CD4-positive, alpha-beta T cell (primary cell): ENCODE results near the gene TRAF3. TPM values are rescaled to one million over a fixed set of nuclear protein-coding genes. Genes with fewer than 3 reads are reported as not detected.
A peak's percentile ranks its signal among the peaks of the same experiment; 100 is the strongest.

Experiments used
- ATAC-seq: fragments of 200-7000 bp; cut with Tn5 transposase; one replicate; pipeline ENCODE4 v1.10.0; 2022; ENCODE audit warnings: mild to moderate bottlenecking; ENCODE audit not compliant: poor library complexity
- CTCF ChIA-PET: fragments of 350-600 bp; sonication (Branson Sonifier 250); formaldehyde crosslinking; loops from one replicate; lab custom pipeline; 2021; ENCODE audit warnings: antibody characterized with exemption, inconsistent platforms; lab: Charles Lee
- POLR2A ChIA-PET: fragments of 350-600 bp; sonication (Branson Sonifier 250); formaldehyde crosslinking; loops from one replicate; lab custom pipeline; 2021; ENCODE audit warnings: antibody characterized with exemption, inconsistent platforms; lab: Charles Lee
- DNase-seq, 14 experiments: peaks; one replicate each; pipeline ENCODE4 v3.0.0-alpha.2; 2013 to 2020; ENCODE audit warnings: mixed read lengths in 2 of 14
- H3K27ac ChIP-seq, 2 donors: one replicate each; pipeline versions ENCODE4 v1.5.1 to v1.7.0; 2013; ENCODE audit warnings: low read length in 2 of 2, low read depth in 1 of 2, mild to moderate bottlenecking in 1 of 2
- H3K27me3 ChIP-seq, 2 experiments: 1 replicate in 1 of 2; 2 replicates in 1 of 2; pipeline versions ENCODE4 v1.6.1 to v1.7.0; 2013; ENCODE audit warnings: low read length in 2 of 2, control low read depth in 1 of 2, mild to moderate bottlenecking in 1 of 2, moderate library complexity in 1 of 2; ENCODE audit not compliant: insufficient read depth in 2 of 2, control insufficient read depth in 1 of 2
- H3K36me3 ChIP-seq: one replicate; pipeline ENCODE4 v1.6.1; 2013; ENCODE audit warnings: low read length, control low read depth; ENCODE audit not compliant: insufficient read depth
- H3K4me1 ChIP-seq: one replicate; pipeline ENCODE4 v1.6.1; 2013; ENCODE audit warnings: low read length, control low read depth; ENCODE audit not compliant: insufficient read depth
- H3K4me3 ChIP-seq: one replicate; pipeline ENCODE4 v1.5.1; 2013; ENCODE audit warnings: mild to moderate bottlenecking, low read length, moderate library complexity
- H3K9me3 ChIP-seq, 2 experiments: 1 replicate in 1 of 2; 2 replicates in 1 of 2; pipeline versions ENCODE4 v1.6.1 to v1.7.0; 2013; ENCODE audit warnings: low read length in 2 of 2, mild to moderate bottlenecking in 2 of 2, control low read depth in 1 of 2, moderate library complexity in 1 of 2; ENCODE audit not compliant: control insufficient read depth in 1 of 2, insufficient read depth in 1 of 2
- H3K27ac Mint-ChIP-seq: one replicate; pipeline ENCODE4 v1.8.0; 2020; ENCODE audit warnings: mixed read lengths
- H3K27me3 Mint-ChIP-seq: one replicate; pipeline ENCODE4 v1.8.0; 2021; ENCODE audit warnings: mixed read lengths
- H3K36me3 Mint-ChIP-seq: one replicate; pipeline ENCODE4 v1.8.0; 2021; ENCODE audit warnings: low read depth, mixed read lengths
- H3K4me1 Mint-ChIP-seq: one replicate; pipeline ENCODE4 v1.8.0; 2021; ENCODE audit warnings: low read depth, mixed read lengths
- H3K4me3 Mint-ChIP-seq: one replicate; pipeline ENCODE4 v1.8.0; 2020; ENCODE audit warnings: mild to moderate bottlenecking, mixed read lengths
- H3K9me3 Mint-ChIP-seq: one replicate; pipeline ENCODE4 v1.8.0; 2020; ENCODE audit warnings: mixed read lengths
- intact Hi-C, 2 experiments: fragments of 100-400 bp; cut with DNase I in 1 of 2; cut with micrococcal nuclease in 1 of 2; formaldehyde crosslinking; loops; one replicate each; pipeline versions ENCODE4 v1.15.1 to v1.9.0; 2023 to 2025; cut with DNase I, micrococcal nuclease
- total RNA-seq, 174 experiments: library from RNA in 2 of 174; stranded (reverse) in 2 of 174; gene quantifications; one replicate each; pipeline ENCODE4 v1.2.3 and lab custom pipeline; 2021 to 2026
- TF ChIP-seq, protein P1 (sequence below): fragments of 200-600 bp; IDR thresholded peaks from one replicate; pipeline ENCODE4 v1.8.0; 2022; ENCODE audit warnings: antibody characterized with exemption, mild to moderate bottlenecking

Gene TRAF3
- total RNA-seq, 2 experiments from 2014 or later = 27.1 to 32.4 TPM

DNA sequence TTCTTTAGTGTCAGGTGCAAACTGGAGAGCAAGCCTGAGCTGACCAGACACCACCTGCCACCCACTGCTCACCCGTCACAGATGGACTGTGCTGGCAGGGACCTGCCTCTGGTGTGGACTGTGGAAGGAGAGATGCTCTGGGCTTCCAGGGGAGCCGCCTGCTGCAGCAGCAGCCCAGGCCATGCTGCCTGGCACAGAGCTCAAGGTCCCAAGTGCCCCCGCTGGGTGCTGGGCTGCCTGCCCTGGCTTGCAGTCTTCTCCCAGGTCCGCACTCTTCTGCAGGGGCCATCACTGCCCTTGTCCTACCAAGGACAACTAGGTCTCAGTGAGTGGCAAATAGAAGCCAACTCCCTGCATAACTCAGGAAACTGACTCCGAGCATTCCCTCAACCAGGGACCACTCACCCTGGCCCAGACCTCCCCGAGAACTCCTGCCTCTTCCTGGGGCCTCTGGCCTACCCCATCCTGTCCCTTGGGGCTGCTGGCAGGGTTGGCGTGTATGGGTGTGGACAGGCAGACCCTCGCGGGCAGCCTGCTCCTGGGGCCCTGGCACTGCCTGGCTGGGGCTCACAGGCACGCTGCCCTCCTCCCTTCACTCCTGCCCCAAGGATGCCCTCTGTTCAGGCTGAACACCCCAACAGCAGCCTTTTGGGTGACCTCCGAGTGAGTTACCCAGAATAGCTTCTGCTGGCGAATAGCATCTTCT is 154.5 kb downstream of the TRAF3 start:
- H3K4me3 Mint-ChIP-seq = peak overlapping the region; percentile 30
- Histone ChIP-seq H3K36me3 (no peaks in the 10 kb centered on the region), H3K4me1 (peaks cover 29% of the 10 kb centered on the region), H3K27me3 (peaks cover 24 to 27% of the 10 kb centered on the region in 2 experiments), H3K4me3 (no peak overlapping the region), H3K9me3 (peaks cover 0 to 19% of the 10 kb centered on the region in 2 experiments), H3K27ac (no peak overlapping the region)
- CTCF ChIA-PET = no interaction called here
- POLR2A ChIA-PET = no interaction called here
- no peaks in the 10 kb centered on the region for H3K9me3 Mint-ChIP-seq
- TF ChIP-seq, protein P1, sequence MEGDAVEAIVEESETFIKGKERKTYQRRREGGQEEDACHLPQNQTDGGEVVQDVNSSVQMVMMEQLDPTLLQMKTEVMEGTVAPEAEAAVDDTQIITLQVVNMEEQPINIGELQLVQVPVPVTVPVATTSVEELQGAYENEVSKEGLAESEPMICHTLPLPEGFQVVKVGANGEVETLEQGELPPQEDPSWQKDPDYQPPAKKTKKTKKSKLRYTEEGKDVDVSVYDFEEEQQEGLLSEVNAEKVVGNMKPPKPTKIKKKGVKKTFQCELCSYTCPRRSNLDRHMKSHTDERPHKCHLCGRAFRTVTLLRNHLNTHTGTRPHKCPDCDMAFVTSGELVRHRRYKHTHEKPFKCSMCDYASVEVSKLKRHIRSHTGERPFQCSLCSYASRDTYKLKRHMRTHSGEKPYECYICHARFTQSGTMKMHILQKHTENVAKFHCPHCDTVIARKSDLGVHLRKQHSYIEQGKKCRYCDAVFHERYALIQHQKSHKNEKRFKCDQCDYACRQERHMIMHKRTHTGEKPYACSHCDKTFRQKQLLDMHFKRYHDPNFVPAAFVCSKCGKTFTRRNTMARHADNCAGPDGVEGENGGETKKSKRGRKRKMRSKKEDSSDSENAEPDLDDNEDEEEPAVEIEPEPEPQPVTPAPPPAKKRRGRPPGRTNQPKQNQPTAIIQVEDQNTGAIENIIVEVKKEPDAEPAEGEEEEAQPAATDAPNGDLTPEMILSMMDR = no peak
- intact Hi-C loops = no loop called here
- no peaks in the 10 kb centered on the region for H3K36me3 Mint-ChIP-seq
- no peaks in the 10 kb centered on the region for H3K4me1 Mint-ChIP-seq
- DNase-seq (no peak), ATAC-seq (no peak)
- peaks cover 8% of the 10 kb centered on the region for H3K27me3 Mint-ChIP-seq
- H3K27ac Mint-ChIP-seq = no peak overlapping the region

DNA sequence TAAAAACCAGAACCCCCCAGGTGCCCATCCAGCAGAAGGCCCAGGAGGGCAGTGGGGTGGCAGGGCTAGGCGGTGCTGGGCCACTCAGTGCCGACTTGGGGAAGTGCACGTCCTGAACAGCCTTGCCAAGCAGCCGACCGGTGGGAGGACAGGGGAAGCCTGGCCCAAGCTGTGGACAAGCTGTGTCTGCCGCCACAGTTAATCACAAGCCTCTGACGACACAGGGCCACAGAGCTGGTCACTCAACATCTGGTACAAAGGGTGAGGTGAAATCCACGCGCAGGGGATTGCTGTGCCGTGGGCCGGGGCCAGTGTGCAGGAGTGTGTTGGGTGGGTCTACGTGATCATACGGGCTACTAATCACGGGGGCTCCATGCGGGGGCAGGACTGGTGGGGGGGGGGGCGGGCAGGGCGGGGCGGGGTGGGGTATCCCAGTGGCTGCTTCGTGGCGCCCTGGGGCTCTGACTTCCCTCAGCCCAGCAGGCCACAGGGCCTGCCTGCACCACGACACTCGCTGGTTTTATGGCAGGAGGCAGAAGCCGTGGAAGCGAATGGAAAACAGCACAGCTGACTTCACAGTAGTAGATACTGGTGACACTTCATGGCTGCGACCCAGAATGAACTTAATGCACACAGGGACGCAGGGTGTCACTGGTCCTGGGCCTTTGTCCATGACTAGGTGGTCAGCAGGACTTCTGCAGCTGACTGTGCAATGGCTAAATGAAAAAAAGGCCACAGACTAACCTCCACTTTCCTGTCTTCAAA is 155.4 kb downstream of the TRAF3 start:
- Mint-ChIP-seq H3K36me3 (no peaks in the 10 kb centered on the region), H3K4me3 (no peak overlapping the region), H3K27me3 (peaks cover 4% of the 10 kb centered on the region), H3K9me3 (no peaks in the 10 kb centered on the region), H3K4me1 (no peaks in the 10 kb centered on the region), H3K27ac (no peak overlapping the region)
- ChIA-PET CTCF (no interaction called here), POLR2A (no interaction called here)
- DNase-seq (no peak), ATAC-seq (no peak)
- Histone ChIP-seq H3K36me3 (no peaks in the 10 kb centered on the region), H3K27ac (no peak overlapping the region), H3K27me3 (peaks cover 23 to 24% of the 10 kb centered on the region in 2 experiments), H3K9me3 (peaks cover 0 to 19% of the 10 kb centered on the region in 2 experiments), H3K4me1 (peaks cover 27% of the 10 kb centered on the region), H3K4me3 (no peak overlapping the region)
- intact Hi-C loops = no loop called here
- TF ChIP-seq, protein P1 = no peak

DNA sequence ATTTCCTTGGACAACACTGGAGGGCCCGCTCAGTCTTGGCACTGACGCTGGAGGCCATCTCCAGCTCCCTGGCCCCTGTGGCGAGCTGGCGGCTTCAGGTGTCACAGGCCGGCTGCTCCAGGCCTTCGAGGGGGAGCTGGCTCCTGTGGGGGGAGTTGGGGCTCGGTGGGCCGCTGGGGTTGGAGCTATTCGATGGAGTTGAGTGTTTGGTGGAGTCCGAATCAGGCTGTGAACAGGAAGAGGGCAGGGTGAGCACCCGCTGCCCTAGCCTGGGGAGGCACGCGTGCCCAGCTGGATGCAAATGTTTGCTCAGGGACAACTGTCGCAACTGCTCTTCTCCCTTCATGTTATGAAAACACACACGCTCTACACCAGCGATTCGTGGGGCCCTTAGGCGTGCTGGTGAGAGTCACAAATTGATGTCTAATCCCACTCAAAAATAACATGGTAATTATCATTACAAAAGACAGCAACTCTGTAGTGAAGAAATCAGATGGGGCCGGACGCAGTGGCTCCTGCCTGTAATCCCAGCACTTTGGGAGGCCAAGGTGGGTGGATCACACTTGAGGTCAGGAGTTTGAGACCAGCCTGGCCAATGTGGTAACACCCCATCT is 156.5 kb downstream of the TRAF3 start:
- H3K9me3 ChIP-seq = peaks cover 0 to 18% of the 10 kb centered on the region in 2 experiments
- DNase-seq = no peak
- Mint-ChIP-seq H3K4me1 (no peaks in the 10 kb centered on the region), H3K27ac (no peak overlapping the region), H3K4me3 (no peak overlapping the region), H3K27me3 (peaks cover 4% of the 10 kb centered on the region), H3K36me3 (no peaks in the 10 kb centered on the region), H3K9me3 (no peaks in the 10 kb centered on the region)
- ATAC-seq = no peak
- peaks cover 16% of the 10 kb centered on the region for H3K4me1 ChIP-seq
- no peak overlapping the region for H3K27ac ChIP-seq
- peaks cover 22 to 24% of the 10 kb centered on the region in 2 experiments for H3K27me3 ChIP-seq
- H3K36me3 ChIP-seq = no peaks in the 10 kb centered on the region
- TF ChIP-seq, protein P1 = no peak
- intact Hi-C loops = no loop called here
- ChIA-PET CTCF (no interaction called here), POLR2A (no interaction called here)
- H3K4me3 ChIP-seq = no peak overlapping the region
